ENCODE results near the gene AMOTL1. TPM values are rescaled to one million over a fixed set of nuclear protein-coding genes. Genes with fewer than 3 reads are reported as not detected.

Gene AMOTL1
- polyA plus RNA-seq, 1 donor from 2014 or later: 10.7 TPM

DNA sequence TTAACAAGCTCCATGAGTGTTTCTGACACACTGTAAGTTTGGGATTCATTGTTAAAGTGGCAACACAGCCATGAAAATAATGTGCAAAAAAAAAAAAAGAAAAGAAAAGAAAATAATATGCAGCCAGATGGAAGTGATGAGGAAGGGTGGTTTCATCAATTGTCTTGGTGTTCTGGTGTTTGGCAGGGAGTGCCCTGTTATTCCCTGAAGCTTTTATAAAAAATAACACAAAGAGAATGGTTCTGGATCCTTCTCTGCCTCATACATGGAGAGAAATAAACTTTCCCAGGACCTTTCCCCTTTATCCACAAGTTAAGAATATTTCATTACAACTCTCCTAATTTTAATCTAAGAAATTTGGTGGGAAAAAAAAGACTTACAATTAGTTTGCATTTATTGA, 16.7 kb downstream of the AMOTL1 start:
- Histone ChIP-seq H3K4me2 (ENCODE audit: low read length) (no peak overlapping the region), H3K9ac (ENCODE audit: low read length) (no peak overlapping the region), H3K9me2 (ENCODE audit: insufficient read depth, low read length) (no peaks in the 10 kb centered on the region)

DNA sequence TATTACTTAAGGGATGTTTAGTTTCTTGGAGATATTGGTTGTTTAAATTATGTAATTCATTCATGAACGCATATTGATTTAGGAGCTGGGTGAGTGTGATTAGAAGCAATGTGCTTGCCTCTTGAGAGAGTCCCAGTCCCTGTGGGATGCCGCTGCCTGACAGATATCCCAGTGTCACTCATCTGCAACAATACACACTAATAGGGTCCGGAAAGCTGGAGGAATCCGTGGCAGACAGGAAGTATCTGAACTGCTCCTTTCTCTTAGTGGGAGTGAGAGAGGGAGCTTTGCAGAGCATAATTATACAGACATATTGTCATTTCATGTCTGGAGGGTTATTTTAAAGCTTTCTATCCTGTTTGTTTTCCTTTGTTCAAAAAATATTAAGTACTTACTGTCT, 17.4 kb downstream of the AMOTL1 start:
- Histone ChIP-seq H2AFZ (ENCODE audit: low read depth, low read length) (no peak overlapping the region), H3F3A (ENCODE audit: insufficient read depth, low read length, poor library complexity, severe bottlenecking) (no peaks in the 10 kb centered on the region), H3K9me3 (ENCODE audit: low read length) (no peaks in the 10 kb centered on the region), H4K20me1 (ENCODE audit: insufficient read depth) (no peaks in the 10 kb centered on the region), H3K9me2 (ENCODE audit: insufficient read depth, low read length) (no peaks in the 10 kb centered on the region), H3K4me2 (ENCODE audit: low read length) (peak overlapping the region; percentile 13), H3K27ac (ENCODE audit: low read length) (peak overlapping the region; percentile 32), H3K79me2 (replicated peaks; ENCODE audit: insufficient read depth, low read length) (peaks cover 70% of the 10 kb centered on the region), H3K9ac (ENCODE audit: low read length) (no peak overlapping the region), H3K27me3 (ENCODE audit: insufficient read depth, low read depth, low read length) (no peaks in the 10 kb centered on the region), H3K36me3 (ENCODE audit: insufficient read depth, low read length) (no peaks in the 10 kb centered on the region), H3K4me3 (ENCODE audit: low read length) (peak overlapping the region; percentile 37)
- TF ChIP-seq TAF1 (IDR thresholded peaks at IDR 0.05; ENCODE audit: low read depth): no peak
- TF ChIP-seq POLR2AphosphoS5 (IDR thresholded peaks at IDR 0.05): no peak
- no peak for TF ChIP-seq RAD21 (conservative IDR thresholded peaks at IDR 0.05)
- TF ChIP-seq SMC3 (conservative IDR thresholded peaks at IDR 0.05; ENCODE audit: poor library complexity): no peak
- peak; percentile 45 for TF ChIP-seq EP300 (conservative IDR thresholded peaks at IDR 0.05; ENCODE audit: poor library complexity, severe bottlenecking)

More for the DNA sequence above, 16.7 kb downstream of the AMOTL1 start:
- Histone ChIP-seq H3K9me3 (ENCODE audit: low read length) (no peaks in the 10 kb centered on the region), H3K36me3 (ENCODE audit: insufficient read depth, low read length) (no peaks in the 10 kb centered on the region), H3K79me2 (replicated peaks; ENCODE audit: insufficient read depth, low read length) (peaks cover 72% of the 10 kb centered on the region), H3F3A (ENCODE audit: insufficient read depth, low read length, poor library complexity, severe bottlenecking) (no peaks in the 10 kb centered on the region), H3K4me3 (ENCODE audit: low read length) (no peak overlapping the region), H2AFZ (ENCODE audit: low read depth, low read length) (no peak overlapping the region), H3K27ac (ENCODE audit: low read length) (no peak overlapping the region), H3K27me3 (ENCODE audit: insufficient read depth, low read depth, low read length) (no peaks in the 10 kb centered on the region), H4K20me1 (ENCODE audit: insufficient read depth) (no peaks in the 10 kb centered on the region)
- TF ChIP-seq EZH2 (IDR thresholded peaks at IDR 0.05; ENCODE audit: borderline replicate concordance, insufficient read depth, low read length, poor library complexity, severe bottlenecking): no peak
- TF ChIP-seq, protein P1, sequence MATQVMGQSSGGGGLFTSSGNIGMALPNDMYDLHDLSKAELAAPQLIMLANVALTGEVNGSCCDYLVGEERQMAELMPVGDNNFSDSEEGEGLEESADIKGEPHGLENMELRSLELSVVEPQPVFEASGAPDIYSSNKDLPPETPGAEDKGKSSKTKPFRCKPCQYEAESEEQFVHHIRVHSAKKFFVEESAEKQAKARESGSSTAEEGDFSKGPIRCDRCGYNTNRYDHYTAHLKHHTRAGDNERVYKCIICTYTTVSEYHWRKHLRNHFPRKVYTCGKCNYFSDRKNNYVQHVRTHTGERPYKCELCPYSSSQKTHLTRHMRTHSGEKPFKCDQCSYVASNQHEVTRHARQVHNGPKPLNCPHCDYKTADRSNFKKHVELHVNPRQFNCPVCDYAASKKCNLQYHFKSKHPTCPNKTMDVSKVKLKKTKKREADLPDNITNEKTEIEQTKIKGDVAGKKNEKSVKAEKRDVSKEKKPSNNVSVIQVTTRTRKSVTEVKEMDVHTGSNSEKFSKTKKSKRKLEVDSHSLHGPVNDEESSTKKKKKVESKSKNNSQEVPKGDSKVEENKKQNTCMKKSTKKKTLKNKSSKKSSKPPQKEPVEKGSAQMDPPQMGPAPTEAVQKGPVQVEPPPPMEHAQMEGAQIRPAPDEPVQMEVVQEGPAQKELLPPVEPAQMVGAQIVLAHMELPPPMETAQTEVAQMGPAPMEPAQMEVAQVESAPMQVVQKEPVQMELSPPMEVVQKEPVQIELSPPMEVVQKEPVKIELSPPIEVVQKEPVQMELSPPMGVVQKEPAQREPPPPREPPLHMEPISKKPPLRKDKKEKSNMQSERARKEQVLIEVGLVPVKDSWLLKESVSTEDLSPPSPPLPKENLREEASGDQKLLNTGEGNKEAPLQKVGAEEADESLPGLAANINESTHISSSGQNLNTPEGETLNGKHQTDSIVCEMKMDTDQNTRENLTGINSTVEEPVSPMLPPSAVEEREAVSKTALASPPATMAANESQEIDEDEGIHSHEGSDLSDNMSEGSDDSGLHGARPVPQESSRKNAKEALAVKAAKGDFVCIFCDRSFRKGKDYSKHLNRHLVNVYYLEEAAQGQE (IDR thresholded peaks at IDR 0.05; ENCODE audit: borderline replicate concordance): no peak
- no peak for TF ChIP-seq TAF1 (IDR thresholded peaks at IDR 0.05; ENCODE audit: low read depth)
- no peak for TF ChIP-seq POLR2AphosphoS5 (IDR thresholded peaks at IDR 0.05)
- no peak for TF ChIP-seq SMC3 (conservative IDR thresholded peaks at IDR 0.05; ENCODE audit: poor library complexity)
- TF ChIP-seq MXI1 (conservative IDR thresholded peaks at IDR 0.05; ENCODE audit: poor library complexity, severe bottlenecking): no peak
- TF ChIP-seq EP300 (conservative IDR thresholded peaks at IDR 0.05; ENCODE audit: poor library complexity, severe bottlenecking): no peak
- no peak for TF ChIP-seq CTCF (IDR thresholded peaks at IDR 0.05; ENCODE audit: poor library complexity, severe bottlenecking)
- no peak for TF ChIP-seq RAD21 (conservative IDR thresholded peaks at IDR 0.05)
